Measurements from ENCODE around the gene ZBTB2.

GRCh38 chr6:151384151-151384550 is 7.2 kb downstream of the ZBTB2 start:
- TF ChIP-seq, protein P1, sequence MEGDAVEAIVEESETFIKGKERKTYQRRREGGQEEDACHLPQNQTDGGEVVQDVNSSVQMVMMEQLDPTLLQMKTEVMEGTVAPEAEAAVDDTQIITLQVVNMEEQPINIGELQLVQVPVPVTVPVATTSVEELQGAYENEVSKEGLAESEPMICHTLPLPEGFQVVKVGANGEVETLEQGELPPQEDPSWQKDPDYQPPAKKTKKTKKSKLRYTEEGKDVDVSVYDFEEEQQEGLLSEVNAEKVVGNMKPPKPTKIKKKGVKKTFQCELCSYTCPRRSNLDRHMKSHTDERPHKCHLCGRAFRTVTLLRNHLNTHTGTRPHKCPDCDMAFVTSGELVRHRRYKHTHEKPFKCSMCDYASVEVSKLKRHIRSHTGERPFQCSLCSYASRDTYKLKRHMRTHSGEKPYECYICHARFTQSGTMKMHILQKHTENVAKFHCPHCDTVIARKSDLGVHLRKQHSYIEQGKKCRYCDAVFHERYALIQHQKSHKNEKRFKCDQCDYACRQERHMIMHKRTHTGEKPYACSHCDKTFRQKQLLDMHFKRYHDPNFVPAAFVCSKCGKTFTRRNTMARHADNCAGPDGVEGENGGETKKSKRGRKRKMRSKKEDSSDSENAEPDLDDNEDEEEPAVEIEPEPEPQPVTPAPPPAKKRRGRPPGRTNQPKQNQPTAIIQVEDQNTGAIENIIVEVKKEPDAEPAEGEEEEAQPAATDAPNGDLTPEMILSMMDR (IDR thresholded peaks at IDR 0.05) = no peak
- TF ChIP-seq POLR2A (IDR thresholded peaks at IDR 0.05) = no peak
